OCI-LY3 (cell line): ENCODE results near the gene ZNF831.

Experiments used
- CTCF ChIP-seq: fragments of 200-600, 300-600 bp; sonication (generic); IDR thresholded peaks from 2 replicates; pipeline ENCODE4 v1.5.1; 2014; ENCODE audit warnings: antibody characterized with exemption, low read length, low read depth
- EZH2phosphoT487 ChIP-seq: fragments of 200-600 bp; shearing (Covaris generic); IDR thresholded peaks from 2 replicates; pipeline ENCODE4 v1.6.1; 2018; ENCODE audit warnings: antibody characterized with exemption, mixed run types, low read depth

DNA sequence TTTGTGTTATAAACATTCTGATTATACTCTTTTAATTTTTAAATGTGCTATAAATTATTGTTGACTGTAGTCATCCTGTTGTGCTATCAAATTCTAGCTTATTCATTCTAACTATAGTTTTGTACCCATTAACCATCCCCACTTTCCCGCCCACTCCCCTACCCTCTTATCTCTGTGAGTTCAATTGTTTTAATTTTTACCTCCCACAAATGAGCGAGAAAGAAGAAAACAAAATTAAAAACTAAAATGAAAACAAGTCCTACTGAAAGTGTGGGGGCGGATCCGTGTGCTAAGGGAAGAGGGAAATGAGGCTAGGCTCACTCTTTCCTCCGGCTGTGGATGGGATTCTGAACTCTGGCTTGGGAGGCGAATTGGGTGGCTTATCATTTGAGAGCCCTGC lies 6.6 kb upstream of the ZNF831 start:
- TF ChIP-seq CTCF (no peak), EZH2phosphoT487 (no peak)
